KBM-7 (cell line): ENCODE results near the gene NPAT.
"Not testable (repeated sequence)": the region's sequence is repeated elsewhere in the genome, so short reads cannot be mapped to it uniquely, and the experiment has no call there.

Source experiments
- DNase-seq: peaks from one replicate; pipeline ENCODE4 v3.0.0-alpha.2; 2015
- in situ Hi-C: fragments of 300-500 bp; cut with MboI; formaldehyde crosslinking; loops from 2 replicates; pipeline ENCODE4 v1.14.3; 2020; ENCODE audit warnings: low sequenced_read_pairs, low pct_unique_long_range_greater_than_20kb, mixed read lengths

Gene NPAT

DNA sequence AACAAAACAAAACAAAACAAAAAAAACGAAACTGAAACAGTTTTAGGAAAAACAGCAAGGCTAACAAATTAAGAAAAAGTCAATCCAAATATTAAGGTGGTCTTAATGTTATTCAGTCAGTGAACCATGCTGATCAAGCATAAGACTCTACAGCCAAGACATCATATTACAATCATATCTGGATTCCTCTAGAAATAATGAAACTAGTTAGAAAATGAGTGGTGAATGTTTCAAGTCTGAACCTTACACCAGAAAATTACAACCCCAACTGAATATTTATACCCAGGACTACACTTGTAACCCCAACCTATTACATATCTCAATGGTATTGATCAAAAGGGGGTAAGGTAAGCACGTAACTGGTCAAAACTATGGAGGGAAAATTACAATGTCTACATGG, 52.3 kb downstream of the NPAT start:
- DNase-seq, result no peak
- in situ Hi-C loops, result no loop called here

DNA sequence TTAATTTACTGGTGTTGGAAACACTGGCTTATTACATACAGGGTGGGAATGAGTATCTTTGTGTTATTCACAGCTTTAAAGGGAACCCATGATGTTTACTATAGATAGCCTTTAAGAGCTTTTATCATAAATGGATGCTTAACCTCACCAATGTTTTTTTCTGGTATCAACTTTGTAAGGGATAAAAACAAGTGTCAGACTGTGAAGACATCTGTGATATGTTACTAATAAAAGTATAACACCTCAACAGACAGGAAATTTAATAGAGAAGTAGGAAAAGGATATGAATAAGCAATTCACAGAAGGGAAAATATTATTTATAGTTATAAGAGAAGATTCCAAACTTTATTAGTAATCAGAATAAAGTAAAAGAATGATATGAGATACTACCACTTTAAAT, 54.8 kb downstream of the NPAT start:
- DNase-seq, result no peak
- in situ Hi-C loops, result no loop called here

DNA sequence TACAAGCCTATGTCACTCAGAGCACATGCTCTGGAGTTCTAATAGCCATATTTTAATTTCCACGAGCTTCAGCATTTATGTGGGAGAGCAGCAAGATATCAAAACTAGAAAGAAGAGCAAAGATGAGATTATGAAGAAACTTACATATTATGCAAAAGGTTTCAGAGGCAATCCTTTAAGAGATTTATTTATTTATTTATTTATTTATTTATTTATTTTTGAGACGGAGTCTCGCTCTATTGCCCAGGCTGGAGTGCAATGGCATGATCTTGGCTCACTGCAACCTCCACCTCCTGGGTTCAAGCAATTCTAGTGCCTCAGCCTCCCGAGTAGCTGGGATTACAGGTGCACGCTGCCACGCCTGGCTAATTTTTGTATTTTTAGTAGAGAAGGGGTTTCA, 59.6 kb downstream of the NPAT start:
- DNase-seq, in situ Hi-C loops: not testable (repeated sequence)

DNA sequence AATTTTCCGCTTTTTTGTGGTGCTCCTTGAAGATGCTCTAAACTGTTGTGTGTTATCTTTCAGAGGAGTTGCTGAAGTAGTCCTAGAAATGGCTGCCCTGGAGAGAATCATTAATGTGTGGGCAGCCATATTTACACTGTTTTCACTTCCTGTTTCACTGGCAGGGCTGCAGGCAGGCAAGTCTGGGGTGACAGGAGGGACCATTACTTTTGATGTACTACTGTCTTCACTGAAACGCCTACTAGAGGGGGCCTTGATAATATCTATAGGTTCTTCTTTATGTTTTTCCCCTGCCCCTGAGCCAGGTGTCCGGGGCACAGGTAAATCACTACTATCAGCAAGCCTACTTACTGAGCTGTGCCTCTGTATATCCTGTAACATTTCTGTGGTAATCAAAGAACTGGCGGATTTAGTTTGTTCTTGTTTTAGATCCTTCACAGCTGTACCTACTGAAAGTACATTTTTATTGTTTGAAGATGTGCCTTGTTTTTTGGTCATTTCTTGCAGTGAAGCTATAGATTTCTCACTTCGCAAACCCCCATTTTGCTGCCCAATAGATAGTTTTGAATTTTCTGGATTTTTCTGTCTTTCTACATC, 61.4 kb downstream of the NPAT start:
- DNase-seq, result peak; percentile 22
- in situ Hi-C loops, result no loop called here

DNA sequence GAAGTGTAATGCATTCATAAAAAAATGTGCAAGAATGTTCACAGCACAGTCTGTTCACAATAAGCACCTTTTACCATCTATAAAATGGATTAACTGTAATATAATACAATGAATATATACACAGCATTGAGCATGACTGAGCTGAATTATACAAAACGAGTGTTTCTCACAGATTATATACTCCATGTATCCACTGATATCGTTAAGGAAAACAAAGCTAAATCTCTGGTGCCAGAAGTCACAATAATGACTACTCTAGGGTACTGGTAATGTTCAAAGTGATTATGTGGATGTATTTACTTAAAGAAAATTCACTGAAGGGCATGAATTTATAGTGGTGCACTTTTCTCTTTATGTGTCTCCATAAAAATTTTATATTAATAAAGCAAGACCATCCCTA, 67.8 kb downstream of the NPAT start:
- in situ Hi-C loops, result no loop called here
- DNase-seq, result no peak

DNA sequence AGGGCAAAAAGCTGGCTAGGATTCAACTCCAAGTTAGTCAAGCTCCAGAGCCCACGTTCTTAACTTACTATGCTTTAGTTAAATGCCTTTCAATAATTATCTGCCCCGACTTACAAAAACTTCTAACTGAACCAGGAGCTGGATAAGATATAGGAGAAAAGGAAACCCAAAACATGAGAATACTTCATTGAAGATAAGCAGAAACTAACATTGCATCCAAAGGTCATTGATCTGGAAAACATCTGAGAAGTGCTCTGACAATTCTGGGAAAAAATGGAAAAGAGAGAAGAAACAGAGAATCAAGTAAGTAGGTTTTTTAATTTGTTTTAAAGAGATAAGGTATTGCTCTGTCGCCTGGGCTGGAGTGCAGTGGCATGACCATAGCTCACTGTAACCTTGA, 73.9 kb downstream of the NPAT start:
- in situ Hi-C loops, result loop anchor here (25.0 kb wide), 1 partner anchor 489 kb away; no protein-coding TSS in a partner anchor
- DNase-seq, result no peak

DNA sequence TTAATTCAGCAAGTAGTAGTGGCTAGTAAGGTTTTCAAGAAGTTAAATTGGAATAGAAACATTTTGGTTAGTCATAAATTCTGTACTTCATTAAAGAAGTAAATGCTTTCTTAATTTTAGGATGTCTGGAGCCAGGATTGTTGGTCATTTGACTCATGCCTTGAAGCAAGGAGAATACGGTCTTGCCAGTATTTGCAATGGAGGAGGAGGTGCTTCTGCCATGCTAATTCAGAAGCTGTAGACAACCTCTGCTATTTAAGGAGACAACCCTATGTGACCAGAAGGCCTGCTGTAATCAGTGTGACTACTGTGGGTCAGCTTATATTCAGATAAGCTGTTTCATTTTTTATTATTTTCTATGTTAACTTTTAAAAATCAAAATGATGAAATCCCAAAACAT, 75.3 kb downstream of the NPAT start:
- in situ Hi-C loops, result loop anchor here (25.0 kb wide), 1 partner anchor 490 kb away; no protein-coding TSS in a partner anchor

DNA sequence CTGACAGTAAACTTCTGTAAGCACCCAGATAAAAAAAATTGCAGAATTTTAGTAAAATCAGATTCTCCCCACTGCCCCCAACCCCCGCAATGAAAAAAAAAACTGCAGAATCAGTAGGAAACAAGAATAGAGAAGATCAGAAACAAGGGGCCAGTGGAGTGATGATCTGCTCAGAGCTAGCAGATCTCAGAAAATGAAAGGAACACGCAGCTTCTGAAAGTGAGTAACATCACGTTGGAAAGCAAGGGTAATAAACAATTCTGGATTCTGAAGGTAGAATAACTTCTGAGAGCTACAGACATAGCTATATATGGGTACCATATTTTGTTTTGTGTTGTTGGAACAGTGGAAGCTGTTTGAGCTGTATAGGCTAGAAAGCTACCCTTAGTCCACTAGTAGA, 77.8 kb downstream of the NPAT start:
- in situ Hi-C loops, result loop anchor here (25.0 kb wide), 1 partner anchor 493 kb away; no protein-coding TSS in a partner anchor
- DNase-seq, result no peak

More for the DNA sequence above, 75.3 kb downstream of the NPAT start:
- no peak for DNase-seq

DNA sequence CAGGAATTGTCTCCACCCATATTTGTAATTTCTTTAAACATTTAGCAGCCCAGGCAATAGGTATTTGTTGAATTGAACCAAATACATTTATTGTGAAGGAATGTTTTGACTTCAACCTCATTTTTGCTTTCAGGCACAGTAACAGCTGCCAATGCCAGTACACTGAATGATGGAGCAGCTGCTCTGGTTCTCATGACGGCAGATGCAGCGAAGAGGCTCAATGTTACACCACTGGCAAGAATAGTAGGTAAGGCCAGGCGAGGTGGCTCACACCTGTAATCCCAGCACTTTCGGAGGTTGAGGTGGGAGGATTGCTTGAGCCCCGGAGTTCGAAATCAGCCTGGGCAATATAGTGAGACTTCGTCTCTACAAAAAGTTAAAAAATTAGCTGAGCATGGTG, 80.1 kb downstream of the NPAT start:
- no peak for DNase-seq
- in situ Hi-C loops, result loop anchor here (25.0 kb wide), 1 partner anchor 495 kb away; no protein-coding TSS in a partner anchor

DNA sequence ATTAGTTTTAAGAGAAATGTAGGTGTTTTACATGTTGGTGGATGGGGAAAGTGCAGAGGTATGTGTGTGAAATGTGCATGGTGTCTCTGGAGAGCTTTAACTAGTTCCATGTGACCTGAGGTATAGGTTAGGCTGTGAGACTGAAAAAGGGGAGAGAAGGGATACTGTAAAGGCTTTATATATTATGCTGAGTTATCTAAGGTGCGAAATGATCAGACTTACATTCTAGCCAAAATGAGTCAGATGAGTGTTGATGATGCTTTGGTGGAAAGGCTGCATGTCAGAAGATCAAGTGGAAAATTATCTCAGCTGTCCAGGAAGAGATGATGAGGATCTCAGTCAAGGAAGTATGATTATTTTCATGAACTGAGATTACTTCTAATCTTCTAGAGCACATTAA, 85.2 kb downstream of the NPAT start:
- no peak for DNase-seq
- in situ Hi-C loops, result loop anchor here (25.0 kb wide), 1 partner anchor 500 kb away; no protein-coding TSS in a partner anchor

DNA sequence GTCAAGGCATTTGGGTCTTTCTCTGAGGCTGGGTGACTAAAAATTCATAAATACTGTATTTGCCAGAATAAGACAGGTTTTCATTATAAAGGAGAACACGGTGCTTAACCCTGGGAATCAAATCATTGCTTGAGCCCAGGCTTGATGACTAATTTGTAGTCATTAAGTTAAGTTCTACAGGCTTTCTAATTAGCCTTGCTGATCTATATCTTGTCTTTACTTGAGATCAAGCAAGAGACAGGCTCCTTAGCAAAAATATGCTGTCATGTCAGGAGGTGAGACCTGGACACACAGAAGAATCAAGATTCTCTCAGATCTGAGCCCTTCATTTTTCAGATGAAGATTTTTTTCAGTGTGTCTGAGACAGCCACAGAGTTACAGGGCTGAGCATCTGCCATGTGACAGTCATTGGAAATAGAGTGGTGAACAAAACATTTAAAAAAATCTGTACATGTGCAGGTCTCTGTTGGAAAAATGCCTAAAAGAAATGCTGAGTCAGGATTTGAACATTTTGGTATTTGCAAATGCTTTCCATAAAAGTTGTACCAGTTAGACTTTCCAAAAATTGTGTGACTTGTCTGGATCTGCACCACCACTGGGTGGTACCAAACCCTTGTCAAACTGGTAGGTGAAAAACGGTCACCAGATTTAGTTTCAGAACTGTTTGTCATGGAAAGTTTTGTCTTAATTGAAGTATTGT, 86.4 kb downstream of the NPAT start:
- no peak for DNase-seq
- in situ Hi-C loops, result loop anchor here (25.0 kb wide), 1 partner anchor 501 kb away; no protein-coding TSS in a partner anchor

DNA sequence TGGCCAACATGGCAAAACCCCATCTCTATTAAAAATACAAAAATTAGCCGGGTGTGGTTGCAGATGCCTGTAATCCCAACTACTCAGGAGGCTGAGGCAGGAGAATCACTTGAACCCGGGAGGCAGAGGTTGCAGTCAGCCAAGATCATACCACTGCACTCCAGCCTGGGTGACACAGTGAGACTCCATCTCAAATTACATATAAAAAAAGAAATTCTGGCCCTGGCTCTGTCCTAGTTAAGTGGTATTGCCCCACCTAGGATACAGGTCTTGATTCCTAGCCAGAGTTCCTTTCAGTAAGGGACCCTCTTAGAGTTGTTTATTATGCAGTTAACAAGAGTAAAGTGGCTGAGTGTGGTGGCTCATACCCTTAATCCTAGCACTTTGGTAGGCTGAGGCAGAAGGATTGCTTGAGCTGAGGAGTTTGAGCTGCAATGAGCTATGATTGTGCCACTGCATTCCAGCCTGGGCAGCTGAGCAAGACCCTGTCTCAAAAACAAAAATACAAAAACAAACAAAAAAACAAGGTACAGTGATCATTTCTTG, 89.4 kb downstream of the NPAT start:
- DNase-seq, result not testable (repeated sequence)
- in situ Hi-C loops, result loop anchor here (25.0 kb wide), 1 partner anchor 504 kb away; no protein-coding TSS in a partner anchor

DNA sequence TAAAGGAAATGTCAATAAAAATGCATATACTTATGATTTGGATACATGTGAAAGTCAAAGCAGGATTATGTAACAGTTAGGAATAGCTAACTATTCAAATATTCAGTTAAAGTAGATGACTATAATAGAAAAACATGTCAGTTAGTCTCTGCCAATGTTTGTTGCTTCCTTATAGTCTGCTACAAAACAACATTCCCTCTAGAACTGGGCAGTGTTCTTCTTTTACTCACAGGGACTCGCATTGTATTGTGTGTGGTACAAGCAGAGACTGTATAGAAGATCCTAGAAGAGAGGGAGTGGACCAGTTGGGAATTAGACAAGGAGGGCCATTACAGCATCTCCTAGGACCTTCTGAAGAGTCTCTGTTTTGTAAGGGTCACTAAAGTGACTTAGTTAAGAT, 90.4 kb downstream of the NPAT start:
- in situ Hi-C loops, result loop anchor here (25.0 kb wide), 1 partner anchor 505 kb away; no protein-coding TSS in a partner anchor

DNA sequence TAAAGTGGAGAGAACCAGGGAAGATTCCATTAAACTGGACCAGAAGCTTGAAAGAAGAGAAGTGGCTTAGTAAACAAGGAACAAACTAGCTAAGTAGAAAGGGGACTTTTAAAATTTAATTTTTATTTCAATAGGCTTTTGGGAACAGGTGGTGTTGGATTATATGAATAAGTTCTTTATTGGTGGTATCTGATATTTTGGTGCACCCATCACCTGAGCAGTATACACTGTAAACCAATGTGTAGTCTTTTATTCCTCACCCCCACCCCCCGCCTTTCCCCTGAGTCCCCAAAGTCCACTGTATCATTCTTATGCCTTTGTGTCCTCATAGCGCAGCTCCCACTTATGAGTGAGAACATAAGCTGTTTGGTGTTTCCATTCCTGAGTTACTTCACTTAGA, 93.7 kb downstream of the NPAT start:
- DNase-seq, result no peak
- in situ Hi-C loops, result loop anchor here (25.0 kb wide), 1 partner anchor 509 kb away; no protein-coding TSS in a partner anchor

More for the DNA sequence above, 90.4 kb downstream of the NPAT start:
- DNase-seq, result no peak

DNA sequence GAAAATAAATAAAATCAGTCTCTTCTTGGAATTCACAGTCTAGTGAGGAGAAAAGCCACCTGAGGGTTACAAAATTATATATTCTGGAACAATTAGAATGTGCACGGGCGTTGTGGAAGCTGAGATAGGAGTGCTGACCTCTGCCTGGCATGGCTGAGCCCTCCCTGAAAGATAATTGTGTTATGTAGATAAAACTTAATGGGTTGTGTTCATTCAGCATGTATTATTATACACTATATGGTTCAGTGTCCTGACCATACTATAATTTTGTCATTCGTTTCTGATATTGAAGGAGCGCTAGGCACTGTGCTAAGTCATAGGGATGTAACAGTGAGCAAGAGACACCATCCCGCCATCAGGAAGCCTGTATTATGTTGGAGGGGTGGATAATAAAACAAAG, 97.3 kb downstream of the NPAT start:
- in situ Hi-C loops, result loop anchor here (25.0 kb wide), 1 partner anchor 512 kb away; no protein-coding TSS in a partner anchor
- no peak for DNase-seq

DNA sequence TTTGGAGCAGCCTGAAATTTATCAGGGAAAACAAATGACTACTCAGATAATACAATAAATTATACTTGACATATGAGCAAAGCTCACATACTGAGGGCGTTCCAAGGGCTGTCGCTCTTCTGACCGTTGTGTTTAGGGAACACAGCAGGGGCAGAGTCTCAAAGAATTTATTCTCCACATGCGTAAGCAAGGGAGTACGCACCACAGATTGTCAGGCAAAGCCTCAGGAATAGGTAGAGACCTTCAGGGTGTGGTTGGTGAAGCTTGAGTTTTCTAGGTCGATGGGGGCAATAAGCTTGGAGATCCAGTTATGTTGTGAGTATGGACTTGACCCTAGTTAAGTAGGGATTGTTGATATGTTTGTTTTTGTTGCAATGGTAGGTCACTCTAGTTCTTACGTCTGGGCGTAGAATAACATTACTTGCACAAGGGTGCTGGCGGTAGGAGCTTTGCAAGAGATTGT, 100.2 kb downstream of the NPAT start:
- in situ Hi-C loops, result no loop called here
- DNase-seq, result peak; percentile 35

DNA sequence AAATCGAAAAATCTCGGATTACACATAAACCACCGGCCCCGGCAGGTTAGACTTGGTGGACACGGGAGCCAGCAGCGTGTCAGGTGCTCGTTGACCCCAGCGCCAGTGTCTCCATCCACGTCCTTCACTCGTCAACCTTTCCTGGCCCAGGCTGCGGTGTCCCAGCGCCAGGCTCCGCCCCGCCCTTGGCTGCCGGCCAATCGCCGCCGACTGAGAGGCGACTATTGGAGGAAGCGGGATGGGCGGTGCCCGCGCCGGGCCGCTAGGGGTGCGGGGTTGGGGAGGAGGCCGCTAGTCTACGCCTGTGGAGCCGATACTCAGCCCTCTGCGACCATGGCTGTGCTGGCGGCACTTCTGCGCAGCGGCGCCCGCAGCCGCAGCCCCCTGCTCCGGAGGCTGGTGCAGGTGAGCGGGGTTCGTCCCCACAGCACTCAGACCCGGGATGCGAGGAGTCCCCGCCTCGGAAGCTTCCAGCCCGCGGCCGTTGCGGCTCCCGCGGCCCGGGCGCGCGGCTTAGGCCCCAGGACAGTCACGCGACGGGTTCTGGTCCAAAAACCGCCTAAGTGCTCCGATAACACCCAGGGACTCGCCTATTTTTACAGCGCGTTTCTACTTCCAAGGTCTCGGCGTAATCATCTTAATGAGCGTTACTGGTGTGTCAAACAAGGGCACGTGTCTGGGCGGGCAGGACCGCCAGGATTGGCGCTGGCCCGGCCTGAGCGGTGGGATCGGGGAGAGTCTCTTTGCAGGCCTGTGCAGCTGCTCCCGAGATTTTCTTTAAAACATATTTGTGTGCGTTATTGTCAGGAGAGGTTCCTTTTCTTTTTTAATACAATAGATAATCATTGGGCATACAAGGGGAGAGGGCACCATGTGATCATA, 100.9 kb downstream of the NPAT start, which contains the start of gene ACAT1:
Gene ACAT1, plus strand, starts transcription at position 294 of the 882 bp plus-strand sequence. Its CDS starts 40 bp downstream, at position 334.
- DNase-seq, result peak; percentile 95
- in situ Hi-C loops, result no loop called here

DNA sequence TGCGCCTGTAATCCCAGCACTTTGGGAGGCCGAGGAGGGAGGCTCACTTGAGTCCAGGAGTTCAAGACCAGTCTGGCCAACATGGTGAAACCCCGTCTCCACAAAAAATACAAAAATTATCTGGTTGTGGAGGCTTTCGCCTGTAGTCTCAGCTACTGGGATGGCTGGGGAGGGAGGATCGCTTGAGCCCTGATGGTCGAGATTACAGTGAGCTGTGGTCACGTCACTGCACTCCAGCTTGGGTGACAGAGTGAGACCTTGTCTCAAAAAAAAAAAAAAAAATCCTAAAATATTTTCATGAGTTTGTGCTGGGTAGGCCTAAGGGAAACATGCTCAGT, 101.5 kb downstream of the NPAT start:
- DNase-seq, in situ Hi-C loops: not testable (repeated sequence)
